Mesenchymal stem cell (in vitro differentiated cells and primary cell): ENCODE measurements around the gene CSPG4.
"Not testable (repeated sequence)": the region's sequence is repeated elsewhere in the genome, so short reads cannot be mapped to it uniquely, and the experiment has no call there.

Experiments
- DNase-seq: peaks from one replicate; pipeline ENCODE4 v3.0.0-alpha.2; 2013
- H2AFZ ChIP-seq: one replicate; pipeline ENCODE4 v1.6.1; 2013; ENCODE audit warnings: low read depth, mild to moderate bottlenecking, control low read depth, inconsistent platforms, low read length, moderate library complexity
- H2AK5ac ChIP-seq: 2 replicates; pipeline ENCODE4 v1.6.1; 2013; ENCODE audit warnings: low read length, moderate library complexity, mild to moderate bottlenecking, inconsistent platforms; ENCODE audit not compliant: severe bottlenecking
- H2BK120ac ChIP-seq: one replicate; pipeline ENCODE4 v1.6.1; 2013; ENCODE audit warnings: low read depth, mild to moderate bottlenecking, inconsistent platforms, low read length, moderate library complexity
- H2BK12ac ChIP-seq, 2 experiments: one replicate each; pipeline ENCODE4 v1.6.1; 2013; ENCODE audit warnings: inconsistent platforms in 2 of 2, low read length in 2 of 2, mild to moderate bottlenecking in 2 of 2, moderate library complexity in 2 of 2, control low read depth in 1 of 2
- H2BK15ac ChIP-seq: one replicate; pipeline ENCODE4 v1.6.1; 2013; ENCODE audit warnings: mild to moderate bottlenecking, low read depth, inconsistent platforms; ENCODE audit not compliant: poor library complexity, severe bottlenecking
- H2BK5ac ChIP-seq: 2 replicates; pipeline ENCODE4 v1.6.1; 2013; ENCODE audit warnings: low read depth, mild to moderate bottlenecking, low read length, control low read depth, inconsistent platforms; ENCODE audit not compliant: poor library complexity, severe bottlenecking
- H3K14ac ChIP-seq, 2 experiments: one replicate each; pipeline ENCODE4 v1.6.1; 2013; ENCODE audit warnings: inconsistent platforms in 2 of 2, low read length in 2 of 2, control low read depth in 1 of 2, mild to moderate bottlenecking in 1 of 2, moderate library complexity in 1 of 2
- H3K18ac ChIP-seq, 2 experiments: one replicate each; pipeline ENCODE4 v1.6.1; 2013; ENCODE audit warnings: inconsistent platforms in 2 of 2, low read length in 2 of 2, control low read depth in 1 of 2, low read depth in 1 of 2, mild to moderate bottlenecking in 1 of 2
- H3K23ac ChIP-seq, 2 experiments: one replicate each; pipeline ENCODE4 v1.6.1; 2013; ENCODE audit warnings: inconsistent platforms in 2 of 2, low read length in 2 of 2, mild to moderate bottlenecking in 2 of 2, moderate library complexity in 2 of 2, control low read depth in 1 of 2
- H3K27ac ChIP-seq: 2 replicates; pipeline ENCODE4 v1.5.1; 2013; ENCODE audit warnings: mild to moderate bottlenecking, moderate library complexity, low read length, control low read depth, inconsistent platforms; ENCODE audit not compliant: poor library complexity, severe bottlenecking
- H3K27me3 ChIP-seq, 2 experiments: 2 replicates each; pipeline versions ENCODE4 v1.6.1 to v1.7.0; 2013; ENCODE audit warnings: low read length in 2 of 2, mild to moderate bottlenecking in 2 of 2, moderate library complexity in 2 of 2, control low read depth in 1 of 2, inconsistent platforms in 1 of 2; ENCODE audit not compliant: control insufficient read depth in 1 of 2, insufficient read depth in 1 of 2
- H3K36me3 ChIP-seq, 2 experiments: 2 replicates each; pipeline versions ENCODE4 v1.6.1 to v1.7.0; 2013; ENCODE audit warnings: low read length in 2 of 2, control low read depth in 1 of 2, inconsistent platforms in 1 of 2, low read depth in 1 of 2, mild to moderate bottlenecking in 1 of 2; ENCODE audit not compliant: insufficient read depth in 2 of 2, control insufficient read depth in 1 of 2
- H3K4ac ChIP-seq, 2 experiments: one replicate each; pipeline ENCODE4 v1.6.1; 2013; ENCODE audit warnings: inconsistent platforms in 2 of 2, low read length in 2 of 2, mild to moderate bottlenecking in 2 of 2, moderate library complexity in 2 of 2, control low read depth in 1 of 2, low read depth in 1 of 2
- H3K4me1 ChIP-seq: 2 replicates; pipeline ENCODE4 v1.6.1; 2013; ENCODE audit warnings: low read depth, low read length, control low read depth; ENCODE audit not compliant: control insufficient read depth, insufficient read depth
- H3K4me2 ChIP-seq: 2 replicates; pipeline ENCODE4 v1.6.1; 2013; ENCODE audit warnings: low read length, mild to moderate bottlenecking, inconsistent platforms; ENCODE audit not compliant: poor library complexity, severe bottlenecking
- H3K4me3 ChIP-seq, 2 experiments: 2 replicates each; pipeline versions ENCODE4 v1.5.1 to v1.7.0; 2013; ENCODE audit warnings: low read length in 2 of 2, mild to moderate bottlenecking in 2 of 2, control low read depth in 1 of 2, low read depth in 1 of 2; ENCODE audit not compliant: insufficient read depth in 1 of 2
- H3K79me1 ChIP-seq: replicated peaks from 2 replicates; pipeline ENCODE4 v1.6.1; 2013; ENCODE audit warnings: mild to moderate bottlenecking, control low read depth, low read length, inconsistent platforms; ENCODE audit not compliant: poor library complexity, severe bottlenecking
- H3K9ac ChIP-seq: 2 replicates; pipeline ENCODE4 v1.7.0; 2013; ENCODE audit warnings: mild to moderate bottlenecking, low read length, moderate library complexity
- H3K9me3 ChIP-seq: 2 replicates; pipeline ENCODE4 v1.7.0; 2013; ENCODE audit warnings: mild to moderate bottlenecking, low read length; ENCODE audit not compliant: control insufficient read depth
- H4K8ac ChIP-seq: one replicate; pipeline ENCODE4 v1.6.1; 2013; ENCODE audit warnings: inconsistent platforms, mild to moderate bottlenecking, low read length, moderate library complexity
- H4K91ac ChIP-seq: one replicate; pipeline ENCODE4 v1.6.1; 2013; ENCODE audit warnings: mild to moderate bottlenecking, low read length, inconsistent platforms
- WGBS: methylation state at CpG from one replicate; pipeline ENCODE4 v1.1.7; 2013; ENCODE audit warnings: mixed read lengths; 5-methylcytosine and 5-hydroxymethylcytosine counted together

The CSPG4 gene

GRCh38 chr15:75732177-75732808 lies 19.6 kb upstream of the CSPG4 start:
- Histone ChIP-seq H3K27ac (no peak overlapping the region), H2BK12ac (peak overlapping the region; percentile 40 to 88), H3K9ac (no peak overlapping the region), H4K91ac (peak overlapping the region; percentile 84), H3K36me3 (no peaks in the 10 kb centered on the region), H3K9me3 (no peaks in the 10 kb centered on the region), H3K4me1 (peaks cover 28% of the 10 kb centered on the region), H2AFZ (no peak overlapping the region), H2BK5ac (no peak overlapping the region), H3K4me2 (peak overlapping the region; percentile 50), H2BK15ac (peak overlapping the region; percentile 80), H3K23ac (no peak overlapping the region), H3K4me3 (no peak overlapping the region), H3K27me3 (peaks cover 0 to 5% of the 10 kb centered on the region in 2 experiments), H2BK120ac (peak overlapping the region; percentile 86), H3K18ac (peak overlapping the region; percentile 73 to 80), H2AK5ac (no peak overlapping the region), H3K79me1 (peaks cover 13% of the 10 kb centered on the region), H3K14ac (peak overlapping the region in 1 of 2 experiments; percentile 74), H3K4ac (peak overlapping the region; percentile 69 to 88), H4K8ac (peak overlapping the region; percentile 98)
- WGBS, result 69% methylated on average over 15 of the region's 16 CpGs
- DNase-seq, result no peak

DNA sequence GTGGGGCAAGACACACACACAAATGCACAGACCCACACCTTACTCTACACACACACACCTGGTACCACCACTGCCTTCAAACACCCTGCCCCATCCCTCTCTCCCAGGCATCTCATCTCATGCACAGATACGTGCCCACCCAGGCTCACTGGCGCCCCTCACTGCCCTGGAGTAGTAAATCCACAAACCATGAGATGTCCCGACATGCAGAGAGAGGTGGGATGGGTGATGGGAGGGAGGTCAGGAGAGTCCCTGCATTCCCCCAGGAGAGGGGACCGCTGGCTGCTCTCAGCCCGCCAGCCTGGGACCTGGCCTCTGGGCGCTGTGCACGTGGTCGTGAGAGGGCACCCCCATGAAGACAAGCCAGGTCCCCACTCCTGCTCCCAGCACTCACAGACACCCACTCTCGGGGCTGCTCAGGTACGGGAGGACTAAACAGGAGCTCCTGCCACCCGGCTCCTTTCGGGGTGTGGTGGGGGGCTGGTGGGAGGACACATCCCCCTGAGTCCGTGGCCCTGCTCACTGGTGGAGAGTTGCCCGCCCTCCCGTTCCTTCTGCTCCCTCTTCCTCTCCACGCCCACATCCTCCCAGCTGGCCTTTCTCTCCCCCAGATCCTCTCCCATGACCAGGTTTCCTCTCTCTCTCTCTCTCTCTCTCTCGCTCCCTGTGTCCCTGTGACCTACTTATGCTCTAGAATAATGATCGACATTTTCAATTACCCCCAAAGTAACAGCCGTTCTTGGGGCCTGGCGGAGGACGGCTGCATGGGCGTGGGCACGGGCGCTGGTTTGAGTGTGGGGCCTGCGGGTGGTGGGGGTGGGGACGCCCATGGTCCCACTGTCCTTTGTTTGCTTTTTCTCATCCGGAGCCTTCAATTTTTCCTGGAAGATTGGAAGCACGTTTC lies 18.9 kb upstream of the CSPG4 start:
- Histone ChIP-seq H2AFZ (peak overlapping the region; percentile 32), H3K27ac (no peak overlapping the region)

GRCh38 chr15:75730376-75731247 lies 18.0 kb upstream of the CSPG4 start:
- not testable (repeated sequence) for H3K27ac ChIP-seq, H4K8ac ChIP-seq, H3K23ac ChIP-seq, H3K4me2 ChIP-seq, H2AFZ ChIP-seq, H2AK5ac ChIP-seq, H3K4ac ChIP-seq, H2BK120ac ChIP-seq, H3K79me1 ChIP-seq, H3K36me3 ChIP-seq, H3K9me3 ChIP-seq, H3K14ac ChIP-seq, H3K9ac ChIP-seq, DNase-seq, H3K27me3 ChIP-seq, H2BK5ac ChIP-seq, H3K4me3 ChIP-seq
- peaks cover 30% of the 10 kb centered on the region for H3K4me1 ChIP-seq
- peak overlapping the region; percentile 71 for H2BK15ac ChIP-seq
- peak overlapping the region in 1 of 2 experiments; percentile 17 for H2BK12ac ChIP-seq
- WGBS, result 90% methylated on average over 17 of the region's 17 CpGs
- peak overlapping the region in 1 of 2 experiments; percentile 22 for H3K18ac ChIP-seq
- peak overlapping the region; percentile 5 for H4K91ac ChIP-seq

More for the DNA sequence above, 18.9 kb upstream of the CSPG4 start:
- 67% methylated on average over 27 of the region's 28 CpGs for WGBS
- H3K4ac ChIP-seq, result peak overlapping the region in 1 of 2 experiments; percentile 68
- peak overlapping the region in 1 of 2 experiments; percentile 22 for H3K18ac ChIP-seq
- H3K14ac ChIP-seq, result no peak overlapping the region
- H2BK5ac ChIP-seq, result no peak overlapping the region
- H3K4me3 ChIP-seq, result no peak overlapping the region
- peak overlapping the region; percentile 45 for H4K8ac ChIP-seq
- H3K23ac ChIP-seq, result no peak overlapping the region
- H2BK15ac ChIP-seq, result no peak overlapping the region
- peaks cover 13% of the 10 kb centered on the region for H3K79me1 ChIP-seq
- peak overlapping the region; percentile 86 for H2BK120ac ChIP-seq
- H2BK12ac ChIP-seq, result peak overlapping the region; percentile 44 to 45
- H2AK5ac ChIP-seq, result no peak overlapping the region
- no peaks in the 10 kb centered on the region for H3K27me3 ChIP-seq
- no peak overlapping the region for H3K4me2 ChIP-seq
- H4K91ac ChIP-seq, result peak overlapping the region; percentile 43
- DNase-seq, result peak; percentile 64
- no peaks in the 10 kb centered on the region for H3K36me3 ChIP-seq
- no peaks in the 10 kb centered on the region for H3K9me3 ChIP-seq
- H3K9ac ChIP-seq, result peak overlapping the region; percentile 22
- peaks cover 28% of the 10 kb centered on the region for H3K4me1 ChIP-seq
